K562 (cell line): ENCODE measurements around the gene HP1BP3. TPM values are rescaled to one million over a fixed set of nuclear protein-coding genes. Genes with fewer than 3 reads are reported as not detected.

ENCODE experiments used
- BRD9 ChIP-seq: fragments of 450-650 bp; IDR thresholded peaks from 2 replicates; pipeline ENCODE4 v1.6.1; 2018; ENCODE audit warnings: low read depth; ENCODE audit not compliant: partially characterized antibody
- E4F1 ChIP-seq: fragments of 250-450 bp; sonication (Bioruptor Pico); IDR thresholded peaks from 2 replicates; pipeline ENCODE4 v1.5.0; 2021; ENCODE audit warnings: mild to moderate bottlenecking, borderline replicate concordance
- GATA2 ChIP-seq: sonication (generic); formaldehyde crosslinking; IDR thresholded peaks from 2 replicates; pipeline ENCODE4 v1.4.0; 2020; ENCODE audit warnings: mild to moderate bottlenecking, missing genetic modification reagents
- HDAC3 ChIP-seq: fragments of 450-650 bp; IDR thresholded peaks from 2 replicates; pipeline ENCODE4 v1.6.1; 2018; ENCODE audit warnings: borderline replicate concordance, mild to moderate bottlenecking, moderate library complexity; ENCODE audit not compliant: partially characterized antibody
- MEIS2 ChIP-seq: fragments of 450-650 bp; IDR thresholded peaks from 2 replicates; pipeline ENCODE4 v1.6.1; 2014; ENCODE audit warnings: mild to moderate bottlenecking; ENCODE audit not compliant: partially characterized antibody
- MITF ChIP-seq: IDR thresholded peaks from 2 replicates; pipeline ENCODE4 v1.6.1; 2014; ENCODE audit warnings: antibody characterized with exemption
- PCBP2 ChIP-seq: fragments of 200-400 bp; formaldehyde crosslinking; IDR thresholded peaks from 2 replicates; pipeline ENCODE4 v1.6.1; 2018; ENCODE audit warnings: low read length, low read depth, mild to moderate bottlenecking, moderate library complexity; ENCODE audit not compliant: poor library complexity, severe bottlenecking
- POU5F1 ChIP-seq: fragments of 150-350 bp; IDR thresholded peaks from 2 replicates; pipeline ENCODE4 v1.6.1; 2014; ENCODE audit warnings: borderline replicate concordance, low read length, low read depth, mild to moderate bottlenecking; ENCODE audit not compliant: partially characterized antibody
- TCF15 ChIP-seq: fragments of 250-450 bp; sonication (Bioruptor Pico); IDR thresholded peaks from 2 replicates; pipeline ENCODE4 v1.8.0; 2022; ENCODE audit warnings: moderate library complexity, mild to moderate bottlenecking, inconsistent platforms
- TCF3 ChIP-seq: sonication (generic); formaldehyde crosslinking; IDR thresholded peaks from 2 replicates; pipeline ENCODE4 v1.4.0; 2020; ENCODE audit warnings: mild to moderate bottlenecking, missing genetic modification reagents
- TEAD1 ChIP-seq, 2 experiments: fragments of 450-650 bp in 1 of 2; sonication (generic) in 1 of 2; formaldehyde crosslinking; IDR thresholded peaks; 2 replicates each; pipeline versions ENCODE4 v1.4.0 to v1.8.0; 2020 to 2022; ENCODE audit warnings: mild to moderate bottlenecking in 2 of 2, missing genetic modification reagents in 1 of 2
- USF2 ChIP-seq: sonication (generic); formaldehyde crosslinking; IDR thresholded peaks from 2 replicates; pipeline ENCODE4 v1.5.0; 2020; ENCODE audit warnings: missing genetic modification reagents
- XRCC3 ChIP-seq: fragments of 450-650 bp; IDR thresholded peaks from 2 replicates; pipeline ENCODE4 v1.6.1; 2017; ENCODE audit warnings: mild to moderate bottlenecking, moderate library complexity
- ZBTB7A ChIP-seq: IDR thresholded peaks from 2 replicates; pipeline ENCODE4 v1.6.1; 2011; ENCODE audit warnings: low read depth, mild to moderate bottlenecking, low read length, moderate library complexity, borderline replicate concordance; ENCODE audit not compliant: control insufficient read depth
- ZHX1 ChIP-seq: fragments of 150-350 bp; conservative IDR thresholded peaks from 2 replicates; pipeline ENCODE4 v1.6.1; 2014; ENCODE audit warnings: low read length
- ZNF12 ChIP-seq: sonication (generic); formaldehyde crosslinking; IDR thresholded peaks from 2 replicates; pipeline ENCODE4 v1.4.0; 2020; ENCODE audit warnings: mild to moderate bottlenecking, missing genetic modification reagents
- ZNF3 ChIP-seq: fragments of 250-450 bp; sonication (Bioruptor Pico); IDR thresholded peaks from 2 replicates; pipeline ENCODE4 v1.5.0; 2021; ENCODE audit warnings: mild to moderate bottlenecking, moderate library complexity
- ZNF551 ChIP-seq: fragments of 250-450 bp; sonication (Bioruptor Pico); IDR thresholded peaks from 2 replicates; pipeline ENCODE4 v1.5.0; 2021; ENCODE audit warnings: mild to moderate bottlenecking, moderate library complexity
- ZNF830 ChIP-seq: fragments of 250-450 bp; sonication (Bioruptor Pico); IDR thresholded peaks from 2 replicates; pipeline ENCODE4 v1.5.0; 2021; ENCODE audit warnings: mild to moderate bottlenecking
- polyA plus RNA-seq, 8 experiments: library from polyadenylated mRNA; depleted of rRNA in 4 of 8; stranded (reverse) in 5 of 8; unstranded in 3 of 8; fragments of >200 nt; fragmentation: Nextera tagmentation in 2 of 8; fragmentation: Illumina TruSeq in 1 of 8; extraction: Ambion mirVana in 2 of 8; extraction: Trizol in 1 of 8; gene quantifications; 2 replicates each; pipeline versions ENCODE4 v1.2.1 to v1.2.3, GENCODE V29; 2011 to 2014; ENCODE audit warnings: inconsistent platforms in 1 of 8, missing spikeins in 1 of 8
- total RNA-seq, 7 experiments: library from RNA; depleted of rRNA in 6 of 7; stranded (reverse); fragments of >200 nt in 6 of 7; fragmentation: Illumina TruSeq in 2 of 7; extraction: Trizol in 2 of 7; gene quantifications; 2 replicates each; pipeline versions ENCODE4 v1.2.1 to v1.2.3, GENCODE V29; 2011 to 2021; ENCODE audit warnings: low replicate concordance in 1 of 7

The HP1BP3 gene
- total and polyA plus RNA-seq, 9 of the 15 experiments (the other 6 are each of a cell fraction or from before 2014, with no cell fraction given): 57.3 to 513 (median 240) TPM

- no peak for TF ChIP-seq TCF15 (CRISPR knock-in tag)
- TF ChIP-seq GATA2 (CRISPR knock-in tag): no peak
- peak; percentile 67; the same call in 1 of the 2 replicates for TF ChIP-seq ZBTB7A
- no peak for TF ChIP-seq ZNF12
- TF ChIP-seq BRD9: peak; percentile 56
- TF ChIP-seq POU5F1: no peak
- TF ChIP-seq TCF3 (CRISPR knock-in tag): peak; percentile 8; the same call in 1 of the 2 replicates
- TF ChIP-seq TEAD1 (CRISPR knock-in tag; IDR thresholded peaks at IDR 0.05): no peak
- no peak for TF ChIP-seq MEIS2
- no peak for TF ChIP-seq E4F1 (CRISPR knock-in tag)
- TF ChIP-seq HDAC3: no peak
- TF ChIP-seq ZNF830 (CRISPR knock-in tag): no peak; the same call in 1 of the 2 replicates
- no peak for TF ChIP-seq ZHX1
- peak; percentile 96 for TF ChIP-seq USF2 (CRISPR knock-in tag)
- no peak for TF ChIP-seq PCBP2
- no peak for TF ChIP-seq XRCC3
- TF ChIP-seq MITF: peak; percentile 93
- TF ChIP-seq ZNF551: no peak
- TF ChIP-seq ZNF3: no peak
Observed at GRCh38 chr1:20696397-20697333, 90.4 kb downstream of the HP1BP3 start (continued).
